NCI-H82 (cell line): ENCODE results near the gene DYTN.
"Not testable (repeated sequence)": the region's sequence is repeated elsewhere in the genome, so short reads cannot be mapped to it uniquely, and the experiment has no call there.

Experiments used
- DNase-seq: peaks from one replicate; lab custom pipeline; 2025; lab: John Stamatoyannopoulos, UW

DYTN gene, protein sequence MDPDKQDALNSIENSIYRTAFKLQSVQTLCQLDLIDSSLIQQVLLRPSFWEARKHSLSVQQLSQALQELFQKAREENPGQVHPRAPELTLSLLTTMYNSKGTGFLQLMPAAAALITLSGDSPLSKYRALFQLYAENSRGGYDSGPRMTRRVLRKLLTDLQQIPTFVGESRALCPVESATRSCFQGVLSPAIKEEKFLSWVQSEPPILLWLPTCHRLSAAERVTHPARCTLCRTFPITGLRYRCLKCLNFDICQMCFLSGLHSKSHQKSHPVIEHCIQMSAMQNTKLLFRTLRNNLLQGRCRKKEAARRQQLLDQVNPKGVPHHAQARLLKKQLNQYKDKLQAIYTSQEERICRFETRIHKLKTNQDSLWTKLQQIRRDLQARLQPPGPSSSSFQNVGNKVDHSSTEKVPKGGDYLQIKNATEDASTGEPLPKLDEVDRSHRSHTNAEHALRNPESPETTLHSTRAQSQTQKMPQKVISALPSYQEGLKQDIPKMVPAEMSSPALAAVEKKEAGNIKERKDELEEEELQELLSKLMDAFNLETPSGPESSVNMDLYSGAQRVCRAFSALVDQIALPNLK

GRCh38 chr2:206718296-206718695, at the start of gene DYTN:
Gene DYTN, minus strand, starts transcription at chr2:206718396. Its CDS starts 117 bp downstream, at chr2:206718279.
- no peak for DNase-seq

- no peak for DNase-seq
Measured at GRCh38 chr2:206766057-206766930, 48.1 kb upstream of the DYTN start.

DNA sequence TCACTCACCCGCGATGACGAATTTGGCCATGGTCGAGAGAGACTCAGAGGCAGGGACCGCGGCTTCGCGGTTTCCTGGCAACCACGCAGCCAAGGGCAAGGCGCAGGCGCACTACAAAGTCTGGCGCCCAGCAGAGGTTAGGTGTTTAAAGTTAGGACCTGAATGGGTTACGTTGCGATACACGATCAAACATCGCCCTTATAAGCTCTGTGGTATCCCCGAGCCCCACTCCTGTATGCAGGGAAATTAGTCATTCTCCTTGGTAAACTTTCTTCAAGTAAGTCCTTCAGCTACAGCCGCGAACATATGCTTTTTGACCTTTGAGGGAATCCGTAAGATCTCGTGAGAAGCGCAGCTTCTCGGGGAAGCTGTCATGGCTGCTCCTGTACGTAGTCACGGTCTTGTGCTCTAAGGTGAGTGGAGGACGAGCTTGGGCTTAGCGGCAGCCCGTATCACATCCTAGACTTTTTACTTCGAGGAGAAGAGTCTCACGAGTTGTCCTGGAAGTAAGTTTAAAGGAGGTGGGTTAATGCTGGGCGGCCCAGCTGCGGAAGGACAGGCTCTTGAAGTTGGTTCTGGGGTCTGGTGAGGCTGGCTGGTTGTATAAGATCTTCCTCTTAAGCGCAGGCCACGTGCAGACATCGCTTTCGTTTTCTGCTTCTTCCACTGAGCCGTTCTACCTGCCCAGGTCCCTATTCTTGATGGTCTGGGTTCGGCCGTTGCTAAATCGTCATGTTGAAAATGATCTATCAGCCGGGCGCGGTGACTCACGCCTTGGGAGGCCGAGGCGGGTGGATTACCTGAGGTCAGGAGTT, 47.3 kb upstream of the DYTN start, which contains the start of the genes FASTKD2 and MDH1B:
FASTKD2 (plus strand) TSS at position 365 of the 815 bp plus-strand sequence. CDS start 1,088 bp downstream, outside the sequence.
MDH1B (minus strand) TSS at position 87 of the 815 bp plus-strand sequence; CDS start at position 30, 57 bp downstream.
- DNase-seq = peak; percentile 93

DNA sequence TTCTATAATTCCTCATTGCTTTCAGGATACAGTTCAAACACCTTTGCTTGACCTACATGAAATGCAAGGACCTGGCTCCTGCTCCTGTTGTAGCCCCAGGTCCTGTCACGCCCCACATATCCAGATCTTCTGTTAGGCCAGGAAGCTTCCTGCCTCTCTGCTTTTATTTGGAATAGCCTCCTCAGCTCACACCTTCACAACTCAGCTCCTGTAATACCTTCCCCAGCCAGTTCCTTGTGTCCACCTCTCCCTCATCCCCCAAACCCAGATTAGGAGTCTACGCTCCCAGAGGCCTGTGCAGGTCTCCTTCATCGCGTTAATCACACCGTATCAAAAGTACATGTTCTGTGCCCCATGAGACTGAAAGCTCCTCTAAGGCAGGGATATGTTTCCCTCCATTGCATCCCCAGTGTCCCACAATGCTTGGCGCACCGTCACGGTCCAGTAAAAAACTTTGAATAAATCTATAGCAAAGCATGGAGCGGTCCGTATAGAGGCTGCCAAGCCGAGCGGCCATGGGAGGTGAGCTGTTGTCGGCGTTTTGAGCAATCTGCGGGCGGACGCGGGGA, 46.6 kb upstream of the DYTN start:
- DNase-seq = peak; percentile 59

DNA sequence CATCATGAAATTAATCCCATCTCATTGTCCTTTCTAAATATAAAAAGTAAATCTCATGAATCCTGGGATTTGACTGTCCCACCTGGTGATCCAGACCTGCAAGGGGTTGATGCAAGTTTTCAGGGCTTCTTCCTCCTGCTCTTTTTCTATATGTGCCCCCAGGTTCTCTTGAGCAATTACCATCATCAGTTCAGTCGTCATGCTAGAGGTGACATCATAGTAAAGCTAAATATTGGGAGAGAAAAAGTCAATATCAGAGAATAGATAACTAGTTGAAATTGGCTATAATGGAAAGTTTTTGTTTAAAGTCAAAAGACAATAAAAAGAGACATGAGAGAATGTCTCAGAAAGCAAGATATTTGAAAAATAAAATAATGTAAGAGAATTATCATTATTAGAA, 38.6 kb upstream of the DYTN start:
- DNase-seq = no peak

- DNase-seq = no peak
Measured at GRCh38 chr2:206740800-206741199, 22.6 kb upstream of the DYTN start.

DNA sequence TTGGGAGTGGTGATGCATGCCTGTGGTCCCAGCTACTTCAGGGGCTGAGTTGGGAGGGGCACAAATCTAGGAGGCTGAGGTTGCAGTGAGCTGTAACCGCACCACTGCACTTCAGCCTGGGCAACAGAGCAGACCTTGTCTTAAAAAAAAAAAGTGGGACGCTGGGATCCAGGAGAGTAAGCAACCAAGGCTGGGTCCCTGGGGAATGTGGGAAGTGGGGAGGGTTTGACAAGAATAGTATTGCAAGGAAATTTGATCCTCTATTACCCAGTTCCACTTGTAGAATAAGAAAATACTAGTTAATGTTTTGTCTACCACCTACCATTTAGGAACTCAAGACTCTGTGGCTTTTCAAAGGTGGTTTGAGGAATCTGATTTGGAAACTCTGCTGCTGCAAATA, 21.1 kb upstream of the DYTN start:
- peak; percentile 5 for DNase-seq

DNA sequence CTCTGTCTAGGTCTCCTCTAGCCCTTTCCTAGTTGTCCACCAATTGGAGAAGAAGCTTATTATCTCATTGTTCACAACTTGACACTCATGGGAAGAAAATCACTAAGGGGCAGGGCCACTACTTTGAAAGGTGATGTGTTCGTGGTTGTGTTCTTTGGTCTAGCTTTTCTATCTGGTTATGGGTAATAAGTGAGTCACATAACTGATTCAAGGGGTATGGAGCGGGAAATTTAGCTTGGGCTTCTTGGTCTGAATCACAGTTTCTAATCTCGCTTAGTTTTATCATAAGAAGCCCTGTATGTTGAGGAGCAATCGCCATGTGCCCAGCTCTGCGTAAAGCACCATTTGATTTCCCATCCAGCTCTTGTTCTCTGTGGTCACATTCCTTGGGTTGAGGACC, 18.7 kb upstream of the DYTN start:
- no peak for DNase-seq

DNA sequence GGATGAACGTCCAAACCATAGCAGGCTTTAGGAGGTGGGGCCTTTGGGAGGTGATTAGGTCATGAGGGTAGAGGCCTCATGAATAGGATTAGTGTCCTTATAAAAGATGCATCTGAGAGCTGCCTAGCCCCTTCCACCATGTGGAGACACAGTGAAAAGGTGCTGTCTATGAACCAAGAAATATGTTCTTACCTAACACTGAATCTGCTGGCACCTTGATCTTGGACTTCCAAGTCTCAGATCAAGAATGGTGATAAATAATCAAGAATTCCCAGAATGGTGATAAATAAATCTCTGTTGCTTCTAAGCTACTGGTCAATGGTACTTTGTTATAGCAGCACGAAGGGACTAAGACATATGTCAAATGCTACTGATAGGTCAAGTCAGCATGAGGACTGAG, 15.1 kb upstream of the DYTN start:
- no peak for DNase-seq

- no peak for DNase-seq
Measured at GRCh38 chr2:206728277-206729199, 10.3 kb upstream of the DYTN start.

- no peak for DNase-seq
Measured at GRCh38 chr2:206727287-206727686, 9.1 kb upstream of the DYTN start.

- no peak for DNase-seq
Measured at GRCh38 chr2:206723288-206723687, 5.1 kb upstream of the DYTN start.

- no peak for DNase-seq
Measured at GRCh38 chr2:206721256-206721920, 3.2 kb upstream of the DYTN start.

DNA sequence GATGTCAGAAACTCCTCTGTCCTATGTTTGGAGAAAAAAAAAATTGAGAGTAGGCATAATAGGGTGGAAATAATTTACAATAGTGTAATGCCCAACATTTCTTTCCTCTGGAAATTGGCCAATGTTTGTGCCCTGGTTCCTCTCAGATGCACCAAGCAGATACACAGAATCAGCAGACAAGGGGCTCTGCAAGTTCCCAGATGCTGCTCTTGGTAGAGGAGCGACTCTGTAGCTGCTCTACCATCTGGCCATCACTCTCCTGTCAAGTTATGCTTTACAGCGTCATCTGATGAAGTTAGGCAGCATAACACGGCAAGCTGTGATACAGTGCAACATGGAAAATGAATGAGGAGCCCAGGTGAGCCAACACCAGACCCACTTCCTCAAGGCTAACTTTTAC, 1.6 kb downstream of the DYTN start:
- peak; percentile 27 for DNase-seq

- DNase-seq = not testable (repeated sequence)
Measured at GRCh38 chr2:206715183-206715582, 3.0 kb downstream of the DYTN start.

DNA sequence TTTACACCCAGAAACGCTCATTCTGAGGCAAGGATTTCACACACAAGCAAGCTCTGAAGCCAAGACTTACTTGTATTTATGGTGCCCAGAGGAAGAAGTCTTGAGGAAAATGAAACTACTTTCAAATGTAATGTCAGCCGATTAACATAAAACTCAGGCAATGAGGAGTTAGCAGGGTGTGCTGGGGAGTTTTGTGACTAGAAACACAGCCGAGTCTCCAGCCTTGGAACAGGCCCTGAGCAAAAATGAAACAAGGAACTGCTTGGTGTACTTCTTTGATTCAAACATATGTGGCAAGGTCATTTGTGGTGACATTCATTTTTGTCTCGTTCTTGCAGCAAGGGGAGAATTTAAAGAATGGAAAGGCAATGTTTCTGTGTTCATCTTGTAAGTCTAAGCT, 4.5 kb downstream of the DYTN start:
- DNase-seq = no peak

GRCh38 chr2:206708286-206708685, 9.9 kb downstream of the DYTN start:
- no peak for DNase-seq

DNA sequence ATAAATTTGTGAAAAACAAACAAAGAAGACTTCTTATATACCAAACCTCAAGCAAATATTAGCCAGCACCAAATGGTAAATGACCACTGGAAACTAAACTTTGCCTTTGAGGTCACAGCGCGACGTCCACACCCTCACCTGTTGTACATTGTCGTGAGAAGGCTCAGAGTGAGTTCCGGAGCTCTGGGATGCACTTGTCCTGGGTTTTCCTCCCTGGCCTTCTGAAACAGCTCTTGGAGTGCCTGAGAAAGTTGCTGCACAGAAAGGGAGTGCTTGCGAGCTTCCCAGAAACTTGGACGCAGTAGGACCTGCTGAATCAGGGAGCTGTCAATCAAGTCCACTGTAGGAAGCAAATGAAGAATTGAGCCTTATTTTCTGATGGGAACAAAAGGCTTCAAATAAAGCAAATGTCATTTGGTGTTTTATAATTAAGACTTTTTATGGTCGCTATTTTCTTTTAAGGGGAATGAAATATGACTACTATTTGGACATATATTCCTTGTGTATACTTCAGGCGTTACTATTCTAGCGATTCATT, 11.0 kb downstream of the DYTN start:
- no peak for DNase-seq

DNA sequence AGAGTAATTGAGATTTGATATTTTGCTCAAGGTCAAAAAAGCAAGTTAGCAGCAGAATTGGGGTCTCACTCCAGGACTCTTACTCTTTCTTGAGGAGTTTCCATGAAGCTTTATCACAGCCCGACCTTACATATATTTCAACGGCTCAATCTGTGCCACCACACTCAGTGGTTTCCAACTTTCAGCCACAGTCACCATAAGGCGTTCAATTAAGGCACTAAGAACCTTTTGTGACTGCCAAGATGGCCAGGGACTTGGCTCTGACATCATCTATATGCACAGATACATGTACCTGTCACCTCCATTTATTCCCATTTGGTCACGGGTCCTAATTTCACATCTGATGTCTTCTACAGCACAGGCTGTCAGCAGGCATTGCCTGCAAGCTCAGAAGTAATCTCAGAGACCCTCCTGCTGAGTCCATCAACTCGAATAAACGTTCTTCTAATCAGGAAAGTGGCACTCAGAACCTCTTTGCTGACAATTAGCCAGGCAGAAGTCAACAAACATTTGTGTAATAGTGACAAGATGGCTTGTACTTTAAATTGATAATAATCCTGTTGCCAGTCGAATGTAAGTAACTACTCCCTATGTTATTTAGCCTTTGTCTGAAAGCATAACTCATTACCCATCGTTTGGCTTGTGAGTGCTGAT, 16.1 kb downstream of the DYTN start:
- DNase-seq = no peak
